GM15510 (cell line): ENCODE data around the gene RHBDD1.
A peak's percentile ranks its signal among the peaks of the same experiment; 100 is the strongest.

Experiments
- POLR2A ChIP-seq: IDR thresholded peaks from 3 replicates; pipeline ENCODE4 v1.6.1; 2011; ENCODE audit warnings: borderline replicate concordance; ENCODE audit not compliant: insufficient read length; ENCODE audit errors: extremely low read depth

RHBDD1 gene

DNA sequence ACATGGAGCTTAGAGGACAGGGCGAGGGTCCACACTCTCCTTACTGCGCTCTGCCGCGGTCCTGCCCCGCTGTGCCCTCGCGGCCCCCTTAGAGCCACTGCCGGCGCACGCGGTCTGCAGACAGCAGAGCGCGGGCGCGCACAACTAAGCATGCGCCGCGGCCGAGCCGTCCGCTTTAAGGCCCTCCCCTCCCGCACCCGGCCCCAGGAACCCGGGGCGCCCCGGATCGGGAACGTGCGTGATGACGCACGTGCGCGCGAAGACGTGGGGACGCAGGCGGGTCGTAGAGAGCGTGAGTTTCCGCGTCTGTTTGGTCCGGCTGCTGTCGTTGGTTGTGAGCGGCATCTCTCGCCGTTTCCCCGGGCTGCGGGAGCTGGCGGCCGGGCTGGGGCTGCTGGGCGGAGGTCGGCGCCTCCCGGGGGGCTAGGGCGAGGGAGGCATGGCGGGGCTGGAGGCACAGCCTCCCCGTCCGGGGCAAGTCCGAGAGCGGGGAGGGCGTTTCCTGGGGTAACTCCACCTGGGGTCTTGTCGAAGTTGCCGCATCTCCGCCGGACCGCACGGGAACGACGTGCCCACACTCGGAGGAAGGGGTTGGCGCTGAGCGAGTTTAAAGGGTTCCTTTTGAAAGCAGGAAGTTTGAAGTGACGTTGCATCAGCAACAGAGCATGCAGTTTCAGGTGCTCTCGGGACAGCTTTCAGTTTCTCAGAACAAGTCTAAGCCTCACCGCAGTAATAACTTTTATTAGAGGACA, at the start of gene RHBDD1:
Gene RHBDD1 (plus strand): TSS at position 259 of the 752 bp plus-strand sequence. CDS start 28,640 bp downstream, outside the sequence.
- TF ChIP-seq POLR2A: peak; percentile 98

DNA sequence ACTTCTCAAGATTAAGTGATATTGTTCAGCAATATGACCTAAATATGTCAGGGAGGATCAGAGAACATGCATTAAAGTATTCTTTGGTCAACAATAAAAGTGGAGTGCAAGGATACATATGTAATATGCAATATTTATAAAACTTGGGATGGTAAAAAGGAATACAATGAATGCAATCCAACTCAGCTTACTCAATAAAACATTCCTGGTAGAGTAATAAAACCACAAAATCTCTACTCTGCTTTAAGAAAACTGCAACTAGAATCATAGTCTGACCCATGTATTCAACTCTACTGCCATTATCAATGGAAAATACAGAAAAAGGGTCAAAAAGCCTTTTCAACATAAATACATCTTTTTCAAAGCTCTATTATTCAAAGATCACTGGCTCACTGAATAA, 47.8 kb upstream of the RHBDD1 start:
- no peak for TF ChIP-seq POLR2A

DNA sequence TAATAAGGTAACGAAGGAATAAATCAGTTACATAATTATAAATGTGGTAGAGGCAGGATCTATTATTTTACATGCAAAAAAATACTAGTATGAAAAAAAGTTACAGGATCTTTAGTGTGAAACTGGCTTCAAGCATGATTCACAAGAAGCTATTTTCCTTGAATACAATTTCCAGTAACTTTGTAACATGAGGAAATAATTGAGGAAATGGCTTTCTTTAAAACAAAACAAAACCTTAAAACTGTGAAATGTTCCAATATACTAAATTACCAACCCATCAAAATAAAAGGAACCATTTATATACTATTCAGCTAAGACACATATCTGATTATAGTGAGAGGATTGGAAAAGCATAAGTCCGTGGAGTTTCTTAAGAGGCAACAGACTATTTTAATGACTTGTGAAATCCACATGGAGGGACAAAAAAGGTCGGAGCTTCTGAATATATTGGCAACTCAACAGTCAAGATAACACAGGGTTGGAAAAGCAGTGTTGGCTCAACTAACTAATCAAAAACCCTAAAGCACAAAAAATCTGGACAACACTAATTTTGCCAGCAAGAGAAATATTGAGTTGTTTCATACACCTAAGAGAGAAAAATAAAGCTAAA, 46.9 kb upstream of the RHBDD1 start:
- no peak for TF ChIP-seq POLR2A

- TF ChIP-seq POLR2A: no peak
Measured at GRCh38 chr2:226790011-226790410, 45.8 kb upstream of the RHBDD1 start.

- no peak for TF ChIP-seq POLR2A
Measured at GRCh38 chr2:226790431-226790830, 45.4 kb upstream of the RHBDD1 start.

DNA sequence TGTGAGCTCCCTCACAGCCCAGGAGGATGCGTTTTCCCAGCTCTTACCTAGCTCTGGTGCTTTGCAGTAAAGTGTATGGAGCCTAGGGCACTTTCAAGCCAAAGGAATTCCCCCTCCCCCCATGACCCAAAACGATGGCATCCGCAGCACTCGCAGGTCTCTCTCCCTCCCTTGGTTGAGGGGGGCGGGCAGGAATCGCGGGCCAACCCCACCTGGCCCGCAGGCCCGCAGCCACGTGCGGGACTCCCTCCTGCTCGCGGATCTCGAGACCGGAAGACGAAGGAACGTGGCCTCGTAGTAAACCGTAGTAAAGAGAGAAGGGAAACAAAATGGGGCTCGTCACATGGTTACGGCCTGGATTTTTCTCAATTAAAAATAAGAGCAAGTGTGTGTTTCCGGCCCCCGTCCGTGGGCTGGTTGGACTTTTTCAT, 44.8 kb upstream of the RHBDD1 start:
- TF ChIP-seq POLR2A: no peak

DNA sequence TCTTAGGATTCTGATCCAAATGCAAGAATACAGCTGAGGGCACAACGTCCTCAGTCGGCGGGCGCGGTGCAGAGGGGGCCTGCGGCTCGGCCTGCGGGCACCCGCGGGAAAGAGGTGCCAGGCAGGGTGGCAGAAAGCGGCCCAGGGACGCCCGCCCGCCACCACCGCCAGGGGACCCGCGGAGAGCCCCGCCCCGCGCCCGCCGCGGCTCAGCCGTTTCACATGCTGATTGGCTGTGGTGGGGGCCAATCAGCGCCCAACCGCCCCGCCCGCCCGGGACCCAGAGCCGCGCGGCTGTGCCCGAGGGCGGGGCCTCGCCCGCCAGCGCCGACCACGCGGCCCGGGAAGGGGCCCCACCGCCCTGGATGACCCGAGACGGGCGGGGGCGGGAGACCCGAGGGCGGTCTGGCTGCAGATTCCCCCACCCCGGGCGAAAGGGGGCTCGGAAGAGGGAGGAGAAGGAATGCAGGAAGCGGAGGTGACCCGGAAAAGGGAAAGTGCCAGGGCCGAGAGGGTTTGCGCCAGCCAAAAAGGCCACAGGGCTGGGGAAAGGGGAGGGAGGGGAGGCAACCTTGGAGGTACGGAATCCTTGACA, 44.3 kb upstream of the RHBDD1 start:
- peak; percentile 70 for TF ChIP-seq POLR2A

DNA sequence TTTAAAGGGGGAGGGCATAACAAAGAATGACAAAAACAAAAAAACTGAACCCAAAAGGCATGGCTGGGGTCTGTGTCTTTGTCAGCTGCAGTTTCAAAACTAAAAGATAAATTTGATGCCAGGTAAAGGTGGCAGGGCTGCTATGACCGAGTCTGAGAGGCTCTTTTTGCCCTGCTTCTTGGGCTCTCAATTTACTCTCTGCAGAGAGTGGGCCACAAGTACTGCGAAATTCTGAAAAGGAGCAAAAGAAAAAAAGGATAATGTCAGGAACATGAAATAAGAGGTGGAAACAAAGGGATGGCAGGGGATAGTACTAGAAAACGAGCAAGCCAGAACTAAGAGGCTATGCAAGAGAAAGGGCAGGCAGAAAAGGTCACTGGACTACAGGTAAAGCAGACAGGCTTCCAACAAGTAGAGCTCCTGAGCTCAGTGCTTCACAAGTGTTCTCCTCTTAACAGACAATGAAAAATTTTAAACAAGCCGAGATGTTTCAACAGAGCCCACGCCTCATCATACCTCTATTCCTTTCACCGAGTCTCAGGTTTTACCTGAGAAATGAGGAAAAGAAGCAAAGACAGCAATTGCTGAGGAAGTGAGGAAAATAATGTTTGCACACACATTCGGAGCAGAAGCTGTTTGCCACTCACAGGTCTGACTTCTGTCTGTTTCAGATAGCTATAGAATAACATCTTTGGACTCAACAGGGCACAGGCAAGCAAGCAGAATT, 43.5 kb upstream of the RHBDD1 start:
- TF ChIP-seq POLR2A: no peak

- no peak for TF ChIP-seq POLR2A
Measured at GRCh38 chr2:226793646-226794045, 42.2 kb upstream of the RHBDD1 start.

DNA sequence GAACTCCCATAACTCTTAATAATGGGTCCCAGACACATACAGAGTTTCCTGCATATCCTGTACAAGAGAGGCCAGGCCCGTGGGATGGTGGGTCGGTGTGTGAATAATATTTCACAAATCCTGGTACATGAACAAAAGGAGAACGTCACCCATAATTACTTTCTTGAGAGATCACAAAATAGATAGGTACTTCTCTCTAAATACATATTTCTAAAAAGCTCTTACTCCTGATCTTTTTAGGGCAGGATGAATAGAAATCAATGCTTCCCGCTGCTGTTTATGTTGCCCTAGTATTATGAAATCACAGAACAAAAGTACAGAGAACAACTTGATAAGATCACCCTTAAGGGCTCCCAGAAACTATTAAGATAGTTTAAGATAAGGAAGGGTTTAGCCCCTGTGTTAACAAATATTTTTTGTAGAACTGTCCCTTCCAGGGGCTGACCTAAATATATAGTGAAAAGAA, 41.6 kb upstream of the RHBDD1 start:
- no peak for TF ChIP-seq POLR2A

- TF ChIP-seq POLR2A: no peak
Measured at GRCh38 chr2:226794751-226795171, 41.1 kb upstream of the RHBDD1 start.

- TF ChIP-seq POLR2A: no peak
Measured at GRCh38 chr2:226795281-226796011, 40.4 kb upstream of the RHBDD1 start.

GRCh38 chr2:226796012-226796839, 39.6 kb upstream of the RHBDD1 start:
- no peak for TF ChIP-seq POLR2A
